Astrocyte of the cerebellum (primary cell): ENCODE data around the gene ZG16.
"Not testable (repeated sequence)": the region's sequence is repeated elsewhere in the genome, so short reads cannot be mapped to it uniquely, and the experiment has no call there.

Source experiments
- DNase-seq: peaks from one replicate; pipeline ENCODE4 v3.0.0-alpha.2; 2011; ENCODE audit warnings: low read depth
- H3K4me3 ChIP-seq: 2 replicates; pipeline ENCODE4 v1.5.1; 2011; ENCODE audit warnings: mild to moderate bottlenecking, low read depth, low read length, moderate library complexity
- in situ Hi-C: cut with HindIII; loops from 2 replicates; pipeline ENCODE4 v1.10.0; 2017; ENCODE audit warnings: low sequenced_read_pairs
- TF ChIP-seq, protein P1 (sequence below): IDR thresholded peaks from 2 replicates; pipeline ENCODE4 v1.5.1; 2012; ENCODE audit warnings: low read length, low read depth, moderate library complexity, mild to moderate bottlenecking; ENCODE audit errors: missing control alignments

ZG16 gene

DNA sequence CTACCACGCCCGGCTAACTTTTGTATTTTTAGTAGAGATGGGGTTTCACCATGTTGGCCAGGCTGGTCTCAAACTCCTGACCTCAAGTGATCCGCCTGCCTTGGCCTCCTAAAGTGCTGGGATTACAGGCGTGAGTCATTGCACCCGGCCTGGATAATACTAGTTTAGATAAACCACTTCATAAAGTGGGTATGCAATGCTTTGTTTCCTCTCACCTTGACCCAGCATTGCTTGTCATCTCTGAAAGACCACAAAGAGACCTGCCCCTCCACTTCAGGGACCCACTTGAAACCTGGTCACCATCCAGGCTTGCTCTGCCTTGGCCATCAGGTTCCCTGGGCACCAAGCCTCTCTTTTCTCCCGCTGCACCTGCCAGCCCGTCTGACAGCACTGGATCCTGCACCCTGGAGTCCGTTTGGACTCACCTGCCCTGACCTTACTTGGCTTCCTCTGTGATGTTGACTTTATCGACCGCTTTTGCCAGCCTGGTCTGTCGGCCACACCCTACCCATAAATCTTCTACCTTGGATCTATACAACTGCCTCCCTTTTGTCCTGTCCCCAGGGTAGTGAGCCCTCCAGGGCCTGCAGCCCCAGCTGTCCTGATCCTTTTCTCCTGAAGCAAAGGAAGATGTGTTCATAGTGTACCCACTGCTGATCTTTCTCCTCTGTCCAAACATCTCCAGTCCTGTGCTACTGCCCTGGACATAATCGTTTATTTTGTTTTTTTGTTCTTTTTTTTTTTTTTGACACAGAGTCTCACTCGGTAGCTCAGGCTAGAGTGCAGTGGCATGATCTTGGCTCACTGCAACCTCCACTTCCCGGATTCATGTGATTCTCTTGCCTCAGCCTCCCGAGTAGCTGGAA lies 12.7 kb upstream of the ZG16 start:
- TF ChIP-seq, protein P1, sequence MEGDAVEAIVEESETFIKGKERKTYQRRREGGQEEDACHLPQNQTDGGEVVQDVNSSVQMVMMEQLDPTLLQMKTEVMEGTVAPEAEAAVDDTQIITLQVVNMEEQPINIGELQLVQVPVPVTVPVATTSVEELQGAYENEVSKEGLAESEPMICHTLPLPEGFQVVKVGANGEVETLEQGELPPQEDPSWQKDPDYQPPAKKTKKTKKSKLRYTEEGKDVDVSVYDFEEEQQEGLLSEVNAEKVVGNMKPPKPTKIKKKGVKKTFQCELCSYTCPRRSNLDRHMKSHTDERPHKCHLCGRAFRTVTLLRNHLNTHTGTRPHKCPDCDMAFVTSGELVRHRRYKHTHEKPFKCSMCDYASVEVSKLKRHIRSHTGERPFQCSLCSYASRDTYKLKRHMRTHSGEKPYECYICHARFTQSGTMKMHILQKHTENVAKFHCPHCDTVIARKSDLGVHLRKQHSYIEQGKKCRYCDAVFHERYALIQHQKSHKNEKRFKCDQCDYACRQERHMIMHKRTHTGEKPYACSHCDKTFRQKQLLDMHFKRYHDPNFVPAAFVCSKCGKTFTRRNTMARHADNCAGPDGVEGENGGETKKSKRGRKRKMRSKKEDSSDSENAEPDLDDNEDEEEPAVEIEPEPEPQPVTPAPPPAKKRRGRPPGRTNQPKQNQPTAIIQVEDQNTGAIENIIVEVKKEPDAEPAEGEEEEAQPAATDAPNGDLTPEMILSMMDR = no peak
- H3K4me3 ChIP-seq = no peak overlapping the region
- no peak for DNase-seq
- in situ Hi-C loops = no loop called here

DNA sequence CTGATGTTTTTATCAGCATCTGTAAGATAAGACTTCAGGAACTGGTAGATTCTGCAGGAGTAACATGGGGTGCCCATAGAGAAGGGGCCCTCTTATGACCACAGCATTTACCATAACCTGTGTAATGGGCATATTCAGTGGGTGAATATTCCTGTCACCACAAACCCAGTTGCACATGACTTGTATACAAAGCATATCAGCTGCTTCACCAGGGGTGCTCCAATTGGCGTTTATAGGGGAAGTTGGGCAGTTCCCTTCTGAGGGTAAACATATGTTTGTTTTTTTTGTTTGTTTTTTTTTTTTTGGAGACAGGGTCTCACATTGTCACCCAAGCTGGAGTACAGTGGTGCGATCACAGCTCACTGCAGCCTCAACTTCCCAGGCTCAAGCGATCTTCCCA lies 11.5 kb upstream of the ZG16 start:
- no peak overlapping the region for H3K4me3 ChIP-seq
- in situ Hi-C loops = no loop called here
- TF ChIP-seq, protein P1 = no peak
- no peak for DNase-seq

DNA sequence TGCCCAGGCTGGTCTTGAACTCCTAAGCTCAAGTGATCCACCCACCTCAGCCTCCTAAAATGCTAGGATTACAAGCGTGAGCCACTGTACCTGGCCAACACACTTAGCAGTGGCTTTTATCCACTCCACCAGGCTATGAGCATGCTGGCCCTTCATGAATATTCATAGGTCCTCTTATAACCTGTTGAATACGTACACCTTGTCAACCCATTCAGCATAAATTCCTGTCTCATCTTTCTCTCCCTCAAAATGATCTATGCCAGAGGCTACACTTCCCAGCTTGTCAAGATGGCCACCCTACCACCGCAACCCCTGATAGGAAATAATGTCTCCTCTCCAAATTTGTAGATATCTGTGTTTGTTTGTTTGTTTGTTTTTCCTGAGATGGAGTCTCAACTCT lies 11.0 kb upstream of the ZG16 start:
- no peak overlapping the region for H3K4me3 ChIP-seq
- in situ Hi-C loops = no loop called here
- no peak for DNase-seq
- TF ChIP-seq, protein P1 = no peak

DNA sequence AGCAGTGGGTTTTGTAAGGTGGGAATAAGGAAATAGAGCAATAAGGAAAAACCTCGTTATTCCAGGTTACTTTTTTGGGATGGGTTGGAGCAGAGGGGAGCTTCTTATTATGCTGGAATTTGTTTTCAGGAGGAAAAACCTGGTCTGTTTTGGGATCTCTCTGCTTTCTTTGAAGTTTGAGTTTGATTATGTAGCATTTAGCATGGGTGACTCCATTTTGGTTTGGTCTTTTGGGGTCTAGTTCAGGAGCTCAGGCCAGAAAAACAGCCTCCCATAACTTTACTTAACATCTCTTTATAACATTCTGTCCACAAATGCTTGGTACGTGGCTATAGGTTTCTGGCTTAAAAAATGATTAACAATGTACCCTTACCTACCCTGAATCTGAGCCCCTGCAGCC lies 8.5 kb upstream of the ZG16 start:
- no peak for DNase-seq
- in situ Hi-C loops = no loop called here
- TF ChIP-seq, protein P1 = no peak
- no peak overlapping the region for H3K4me3 ChIP-seq

DNA sequence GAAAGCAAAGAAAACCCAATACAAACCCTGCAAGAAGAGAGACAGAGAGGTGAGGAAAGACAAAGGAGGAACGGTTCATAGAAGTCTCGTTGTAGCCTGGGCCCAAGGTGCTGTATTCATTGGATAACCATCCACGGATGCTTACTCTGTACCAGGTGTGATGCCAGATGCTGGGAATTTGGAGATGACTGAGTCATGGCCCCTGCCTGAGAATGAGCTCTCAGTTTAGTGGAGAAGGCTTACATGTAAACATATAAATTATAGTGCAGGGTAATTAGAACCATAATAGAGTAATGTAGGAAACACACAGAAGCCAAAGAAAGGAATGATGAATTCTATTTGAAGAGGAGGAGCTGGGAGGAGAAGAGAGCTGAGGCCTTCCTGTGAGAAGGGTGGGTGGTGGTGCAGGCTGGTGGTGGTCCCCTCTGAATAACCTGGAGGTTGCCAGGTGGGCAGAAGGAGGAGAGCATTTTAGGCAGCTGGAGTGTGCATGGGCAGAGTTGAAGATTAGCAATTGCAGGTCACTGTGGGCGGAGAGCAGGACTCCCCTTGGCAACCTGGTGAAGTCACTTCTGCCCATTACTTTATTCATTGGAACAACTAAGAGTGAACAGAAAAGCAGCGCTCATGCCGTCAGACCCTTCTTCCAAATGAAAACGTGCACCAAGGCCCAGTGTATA lies 7.7 kb upstream of the ZG16 start:
- in situ Hi-C loops = no loop called here
- TF ChIP-seq, protein P1 = no peak

DNA sequence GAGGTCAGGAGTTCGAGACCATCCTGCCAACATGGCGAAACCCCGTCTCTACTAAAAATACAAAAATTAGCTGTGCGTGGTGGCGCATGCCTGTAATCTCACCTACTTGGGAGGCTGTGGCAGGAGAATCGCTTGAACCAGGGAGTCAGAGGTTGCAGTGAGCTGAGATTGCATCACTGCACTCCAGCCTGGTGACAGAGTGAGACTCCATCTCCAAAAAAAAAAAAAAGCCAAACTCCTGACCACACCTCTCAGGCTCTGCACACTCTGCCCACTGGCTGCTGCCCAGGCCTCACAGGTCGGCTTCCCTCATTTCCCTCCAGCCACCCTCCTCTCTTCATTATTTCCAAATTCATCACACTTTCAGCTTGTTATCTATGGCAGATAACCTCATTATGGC lies 5.7 kb upstream of the ZG16 start:
- DNase-seq, H3K4me3 ChIP-seq, in situ Hi-C loops: not testable (repeated sequence)

More for the DNA sequence above, 7.7 kb upstream of the ZG16 start:
- DNase-seq = no peak
- no peak overlapping the region for H3K4me3 ChIP-seq

DNA sequence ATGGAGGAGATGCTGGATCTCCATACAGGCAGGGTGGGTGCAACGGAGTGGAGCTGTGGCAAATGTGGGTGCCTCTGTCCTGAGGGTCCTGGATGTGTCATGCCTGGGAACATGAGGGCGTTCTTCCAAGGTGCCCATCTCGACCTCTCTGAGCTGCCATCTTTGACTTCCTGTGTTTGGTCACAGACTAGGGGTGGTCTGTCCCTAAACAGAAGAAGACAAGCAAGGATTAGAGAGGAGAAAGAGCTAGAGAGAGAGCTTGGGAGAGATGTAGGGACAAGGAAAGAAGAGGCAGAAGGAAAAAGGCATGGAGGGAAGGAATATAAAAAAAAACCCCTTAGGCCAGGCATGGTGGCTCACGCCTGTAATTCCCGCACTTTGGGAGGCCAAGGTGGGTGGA lies 3.3 kb upstream of the ZG16 start:
- TF ChIP-seq, protein P1 = no peak
- DNase-seq = no peak
- in situ Hi-C loops = no loop called here
- H3K4me3 ChIP-seq = no peak overlapping the region
